HG03103 (cell line): Measurements from ENCODE around the gene OGFOD3.

Experiments
- ATAC-seq: cut with Tn5 transposase; IDR thresholded peaks from one replicate; pipeline ENCODE4 v1.9.1; 2021; ENCODE audit warnings: low read depth; ENCODE audit not compliant: unreplicated experiment

OGFOD3 gene

DNA sequence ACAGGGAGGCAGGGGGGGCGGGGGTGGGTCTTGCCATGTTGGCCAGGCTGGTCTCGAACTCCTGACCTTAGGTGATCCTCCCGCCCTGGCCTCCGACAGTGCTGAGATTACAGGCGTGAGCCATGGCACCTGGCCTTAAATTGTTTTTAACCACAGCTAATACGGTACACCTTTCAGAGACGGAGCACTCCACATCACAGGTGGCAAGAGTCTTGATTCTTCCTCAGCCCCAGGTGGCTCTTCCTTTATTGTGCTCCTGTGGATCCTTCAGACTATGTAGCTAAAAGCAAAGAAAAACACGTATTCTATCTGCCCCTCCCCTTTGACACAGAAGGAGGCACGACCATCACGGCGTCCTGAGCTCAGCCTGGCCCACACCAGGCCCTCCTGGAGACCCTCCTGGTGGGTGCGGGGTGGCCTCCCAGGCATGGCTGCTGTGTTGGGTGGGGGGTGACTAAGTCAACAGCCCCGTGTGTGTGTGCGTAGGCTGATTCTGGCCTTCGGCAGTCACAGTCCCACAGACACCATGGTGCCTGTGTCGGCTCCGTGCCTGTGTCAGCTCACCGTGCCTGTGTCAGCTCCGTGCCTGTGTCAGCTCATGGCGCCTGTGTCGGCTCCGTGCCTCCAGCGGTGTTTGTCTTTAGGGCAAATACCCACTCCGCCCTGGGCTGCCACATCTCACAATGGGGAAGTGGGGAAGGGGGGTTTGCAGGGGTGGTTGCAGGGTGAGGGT is 74.0 kb downstream of the OGFOD3 start:
- no peak for ATAC-seq

DNA sequence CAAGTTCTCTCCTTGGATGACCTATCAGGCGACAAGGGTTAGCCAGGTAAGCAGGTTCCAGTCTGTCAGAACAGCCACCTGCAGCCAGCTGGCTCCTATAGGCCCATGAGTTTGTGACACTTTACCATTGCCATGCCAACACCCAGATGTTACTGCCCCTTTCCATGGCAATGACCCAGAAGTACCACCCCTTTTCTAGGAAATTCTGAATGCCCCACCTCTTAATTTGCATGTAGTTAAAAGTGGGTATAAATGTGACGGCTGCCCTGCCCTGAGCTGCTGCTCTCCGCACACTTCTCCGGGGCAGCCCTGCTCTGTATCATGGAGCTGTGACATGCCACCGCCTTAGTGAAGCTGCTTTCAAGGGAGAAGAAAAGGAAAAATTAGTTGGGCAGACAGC is 74.8 kb downstream of the OGFOD3 start:
- no peak for ATAC-seq

GRCh38 chr17:82342361-82343079 is 75.9 kb downstream of the OGFOD3 start:
- no peak for ATAC-seq

DNA sequence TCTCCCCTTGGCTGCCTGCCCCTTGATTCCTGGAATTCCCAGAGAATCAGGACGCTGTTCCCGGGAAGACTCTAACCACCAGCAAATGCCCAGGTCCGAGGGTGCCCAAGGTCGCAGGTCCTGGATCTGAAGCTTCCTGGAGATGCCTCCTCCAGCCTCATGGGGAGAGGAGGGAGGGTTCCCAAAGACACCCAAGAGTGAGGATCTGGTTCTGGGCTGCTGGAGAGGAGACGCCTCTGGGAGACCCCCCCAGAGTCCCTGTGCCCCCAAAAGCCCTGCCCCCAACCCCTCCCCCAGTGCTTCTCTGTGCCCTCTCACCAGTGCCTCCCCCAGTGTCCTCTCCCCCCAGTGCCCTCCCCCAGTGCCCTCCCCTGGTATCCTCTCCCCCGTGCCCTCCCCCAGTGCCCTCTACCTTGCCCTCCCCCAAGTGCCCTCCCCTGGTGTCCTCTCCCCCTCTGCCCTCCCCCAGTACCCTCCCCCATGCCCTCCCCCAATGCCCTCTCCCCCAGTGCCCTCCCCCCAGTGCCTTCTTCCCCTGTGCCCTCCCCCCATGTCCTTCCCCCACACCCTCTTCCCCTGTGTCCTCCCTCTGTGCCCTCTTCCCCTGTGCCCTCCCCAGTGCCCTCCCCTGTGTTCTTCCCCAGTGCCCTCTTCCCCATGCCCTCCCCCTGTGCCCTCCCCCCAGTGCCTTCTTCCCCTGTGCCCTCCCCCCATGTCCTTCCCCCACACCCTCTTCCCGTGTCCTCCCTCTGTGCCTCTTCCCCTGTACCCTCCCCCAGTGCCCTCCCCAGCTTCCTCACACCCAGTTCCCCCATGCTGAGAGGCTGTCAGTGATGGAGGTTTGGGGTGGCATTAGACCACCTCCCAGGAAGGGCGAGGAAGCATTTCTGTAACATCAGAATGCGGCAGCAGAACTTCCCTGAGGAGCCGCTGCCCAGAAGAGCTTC is 78.5 kb downstream of the OGFOD3 start:
- ATAC-seq, result no peak
